Measurements from ENCODE around the gene TRAFD1. TPM values are rescaled to one million over a fixed set of nuclear protein-coding genes. Genes with fewer than 3 reads are reported as not detected.

The TRAFD1 gene
- total and polyA plus RNA-seq, 2 donors (not counting 3 experiments of a cell fraction or from before 2014, with no cell fraction given): 20.3 to 24.9 TPM

DNA sequence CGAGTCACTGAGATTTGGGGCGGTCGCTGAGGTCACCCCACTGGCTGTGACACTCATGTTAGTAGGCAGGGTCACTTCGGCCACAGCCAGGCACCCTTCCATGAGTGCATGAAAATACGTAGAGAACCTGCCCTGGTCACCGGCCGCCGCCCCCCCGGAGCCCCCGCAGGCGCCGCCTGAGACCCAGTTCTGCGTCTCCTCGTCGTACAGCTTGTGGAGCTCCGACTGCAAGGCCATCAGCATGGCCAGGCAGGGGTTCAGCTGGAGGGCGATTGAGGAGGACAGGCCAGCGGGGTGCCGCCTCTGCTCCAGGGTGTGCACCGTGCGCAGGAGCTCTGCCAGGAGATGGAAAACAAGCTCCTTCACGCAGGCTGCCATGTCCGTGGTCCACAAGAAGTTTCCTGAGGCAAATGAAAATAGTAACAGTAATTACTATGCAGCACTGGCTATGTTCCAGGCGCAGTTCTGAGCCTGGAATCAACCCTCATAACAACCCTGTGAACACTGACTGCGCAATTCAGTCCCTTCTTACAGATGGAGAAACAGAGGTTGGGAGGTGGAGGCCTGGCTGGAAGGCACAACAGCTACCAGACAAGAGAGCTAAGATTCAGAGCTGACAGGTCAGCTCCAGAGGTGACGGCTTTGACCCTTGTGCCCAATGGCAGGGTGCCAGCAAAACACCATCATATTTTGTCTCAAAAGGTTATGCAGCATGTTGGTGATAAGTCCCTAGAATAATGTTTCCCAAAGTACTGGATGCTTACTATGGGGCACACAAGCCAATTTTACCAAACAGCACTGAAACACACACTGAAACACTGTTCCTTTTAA is 59.9 kb downstream of the TRAFD1 start:
- Histone ChIP-seq H4K20me1 (replicated peaks; ENCODE audit: control insufficient read depth, extremely low read depth, insufficient read depth, low read length) (no peaks in the 10 kb centered on the region), H3K79me2 (ENCODE audit: control insufficient read depth, insufficient read depth, low read length) (no peaks in the 10 kb centered on the region), H3K4me3 (replicated peaks in 1 of 3; ENCODE audit: insufficient read depth in 1 of 3, low read depth in 1 of 3, low read length in 3 of 3) (no peak overlapping the region), H3K27me3 (ENCODE audit: control insufficient read depth in 2 of 2, insufficient read depth in 2 of 2, low read length in 2 of 2) (no peaks in the 10 kb centered on the region), H3K36me3 (ENCODE audit: control insufficient read depth in 2 of 2, extremely low read depth in 1 of 2, insufficient read depth in 2 of 2, low read length in 2 of 2) (peaks cover 4 to 13% of the 10 kb centered on the region in 2 experiments), H3K9ac (replicated peaks; ENCODE audit: extremely low read depth, insufficient read depth, low read length) (no peak overlapping the region), H3K9me3 (replicated peaks; ENCODE audit: control insufficient read depth, insufficient read depth, low read length) (no peaks in the 10 kb centered on the region), H3K9me1 (replicated peaks; ENCODE audit: control insufficient read depth, extremely low read depth, insufficient read depth, low read length) (no peaks in the 10 kb centered on the region), H3K27ac (ENCODE audit: insufficient read depth, low read depth, low read length) (no peak overlapping the region), H3K4me2 (ENCODE audit: insufficient read depth, low read length) (no peak overlapping the region), H2AFZ (ENCODE audit: low read depth, low read length) (no peak overlapping the region), H3K4me1 (ENCODE audit: control insufficient read depth, extremely low read depth, insufficient read depth, low read length) (no peaks in the 10 kb centered on the region)
- POLR2A ChIA-PET: no interaction called here
- CTCF ChIA-PET: interaction anchor here (0.9 to 1.7 kb wide), 3 partner anchors 13 to 202 kb away, joined by 3 to 5 read pairs (median 4); no protein-coding TSS in a partner anchor
- DNase-seq (ENCODE audit: low read depth, low spot score): no peak
- BruUV-seq (replicated peaks): no TSS peak
- intact Hi-C loops (cut with micrococcal nuclease) (no loop called here), dilution Hi-C loops (cut with MboI; ENCODE audit: extremely low pct_ligation_motif_present, low sequenced_read_pairs) (no loop called here)
- TF ChIP-seq POLR2A (IDR thresholded peaks at IDR 0.05; ENCODE audit: low read depth, low read length): no peak
- no peak for TF ChIP-seq MYC (IDR thresholded peaks at IDR 0.05; ENCODE audit: low read depth, low read length)
- no peak for TF ChIP-seq FOS (IDR thresholded peaks at IDR 0.05; ENCODE audit: borderline replicate concordance, insufficient read depth, low read length)
- TF ChIP-seq EZH2 (IDR thresholded peaks at IDR 0.05; ENCODE audit: borderline replicate concordance, low read depth, low read length, severe bottlenecking): no peak
- TF ChIP-seq, protein P1, sequence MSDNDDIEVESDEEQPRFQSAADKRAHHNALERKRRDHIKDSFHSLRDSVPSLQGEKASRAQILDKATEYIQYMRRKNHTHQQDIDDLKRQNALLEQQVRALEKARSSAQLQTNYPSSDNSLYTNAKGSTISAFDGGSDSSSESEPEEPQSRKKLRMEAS (IDR thresholded peaks at IDR 0.05; ENCODE audit: insufficient read depth, insufficient read length): no peak
- TF ChIP-seq GATA2 (IDR thresholded peaks at IDR 0.05; ENCODE audit: insufficient read depth, insufficient read length, low read depth, low read length): no peak
- TF ChIP-seq POLR2AphosphoS5 (IDR thresholded peaks at IDR 0.05; ENCODE audit: insufficient read depth, low read depth, low read length): no peak
- TF ChIP-seq, protein P2, sequence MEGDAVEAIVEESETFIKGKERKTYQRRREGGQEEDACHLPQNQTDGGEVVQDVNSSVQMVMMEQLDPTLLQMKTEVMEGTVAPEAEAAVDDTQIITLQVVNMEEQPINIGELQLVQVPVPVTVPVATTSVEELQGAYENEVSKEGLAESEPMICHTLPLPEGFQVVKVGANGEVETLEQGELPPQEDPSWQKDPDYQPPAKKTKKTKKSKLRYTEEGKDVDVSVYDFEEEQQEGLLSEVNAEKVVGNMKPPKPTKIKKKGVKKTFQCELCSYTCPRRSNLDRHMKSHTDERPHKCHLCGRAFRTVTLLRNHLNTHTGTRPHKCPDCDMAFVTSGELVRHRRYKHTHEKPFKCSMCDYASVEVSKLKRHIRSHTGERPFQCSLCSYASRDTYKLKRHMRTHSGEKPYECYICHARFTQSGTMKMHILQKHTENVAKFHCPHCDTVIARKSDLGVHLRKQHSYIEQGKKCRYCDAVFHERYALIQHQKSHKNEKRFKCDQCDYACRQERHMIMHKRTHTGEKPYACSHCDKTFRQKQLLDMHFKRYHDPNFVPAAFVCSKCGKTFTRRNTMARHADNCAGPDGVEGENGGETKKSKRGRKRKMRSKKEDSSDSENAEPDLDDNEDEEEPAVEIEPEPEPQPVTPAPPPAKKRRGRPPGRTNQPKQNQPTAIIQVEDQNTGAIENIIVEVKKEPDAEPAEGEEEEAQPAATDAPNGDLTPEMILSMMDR (IDR thresholded peaks at IDR 0.05; ENCODE audit: extremely low read depth in 1 of 2, insufficient read depth in 1 of 2, low read depth in 1 of 2, low read length in 2 of 2): no peak
- FAIRE-seq: no peak
